Measurements from ENCODE around the gene CASQ2.

Gene CASQ2

GRCh38 chr1:115728341-115728740 is 40.2 kb downstream of the CASQ2 start:
- DNase-seq (ENCODE audit: low read depth): no peak

GRCh38 chr1:115727706-115728249 is 40.7 kb downstream of the CASQ2 start:
- no peak for DNase-seq (ENCODE audit: low read depth)

GRCh38 chr1:115726570-115726969 is 41.9 kb downstream of the CASQ2 start:
- no peak for DNase-seq (ENCODE audit: low read depth)

- no peak for DNase-seq (ENCODE audit: low read depth)
Measured at GRCh38 chr1:115726161-115726560, 42.4 kb downstream of the CASQ2 start.

- no peak for DNase-seq (ENCODE audit: low read depth)
Measured at GRCh38 chr1:115725600-115725999, 42.9 kb downstream of the CASQ2 start.

- DNase-seq (ENCODE audit: low read depth): no peak
Measured at GRCh38 chr1:115723756-115724155, 44.8 kb downstream of the CASQ2 start.

- DNase-seq (ENCODE audit: low read depth): no peak
Measured at GRCh38 chr1:115722221-115722620, 46.3 kb downstream of the CASQ2 start.

GRCh38 chr1:115719285-115719684 is 49.2 kb downstream of the CASQ2 start:
- no peak for DNase-seq (ENCODE audit: low read depth)

GRCh38 chr1:115718011-115718754 is 50.3 kb downstream of the CASQ2 start:
- no peak for DNase-seq (ENCODE audit: low read depth)

GRCh38 chr1:115717541-115717940 is 51.0 kb downstream of the CASQ2 start:
- peak; percentile 13 for DNase-seq (ENCODE audit: low read depth)

GRCh38 chr1:115714572-115715141 is 53.9 kb downstream of the CASQ2 start:
- DNase-seq (ENCODE audit: low read depth): no peak

GRCh38 chr1:115713906-115714305 is 54.6 kb downstream of the CASQ2 start:
- DNase-seq (ENCODE audit: low read depth): no peak

- no peak for DNase-seq (ENCODE audit: low read depth)
Measured at GRCh38 chr1:115712911-115713609, 55.5 kb downstream of the CASQ2 start.

GRCh38 chr1:115710859-115711624 is 57.5 kb downstream of the CASQ2 start:
- DNase-seq (ENCODE audit: low read depth): no peak

- DNase-seq (ENCODE audit: low read depth): no peak
Measured at GRCh38 chr1:115706587-115707425, 61.7 kb downstream of the CASQ2 start.

GRCh38 chr1:115705963-115706362 is 62.6 kb downstream of the CASQ2 start:
- DNase-seq (ENCODE audit: low read depth): no peak

- DNase-seq (ENCODE audit: low read depth): no peak
Measured at GRCh38 chr1:115705085-115705951, 63.2 kb downstream of the CASQ2 start.

- no peak for DNase-seq (ENCODE audit: low read depth)
Measured at GRCh38 chr1:115702959-115703358, 65.6 kb downstream of the CASQ2 start.

GRCh38 chr1:115701090-115701489 is 67.4 kb downstream of the CASQ2 start:
- no peak for DNase-seq (ENCODE audit: low read depth)

- DNase-seq (ENCODE audit: low read depth): no peak
Measured at GRCh38 chr1:115697619-115698018, 70.9 kb downstream of the CASQ2 start.
